ENCODE results near the gene EMD.

EMD gene

DNA sequence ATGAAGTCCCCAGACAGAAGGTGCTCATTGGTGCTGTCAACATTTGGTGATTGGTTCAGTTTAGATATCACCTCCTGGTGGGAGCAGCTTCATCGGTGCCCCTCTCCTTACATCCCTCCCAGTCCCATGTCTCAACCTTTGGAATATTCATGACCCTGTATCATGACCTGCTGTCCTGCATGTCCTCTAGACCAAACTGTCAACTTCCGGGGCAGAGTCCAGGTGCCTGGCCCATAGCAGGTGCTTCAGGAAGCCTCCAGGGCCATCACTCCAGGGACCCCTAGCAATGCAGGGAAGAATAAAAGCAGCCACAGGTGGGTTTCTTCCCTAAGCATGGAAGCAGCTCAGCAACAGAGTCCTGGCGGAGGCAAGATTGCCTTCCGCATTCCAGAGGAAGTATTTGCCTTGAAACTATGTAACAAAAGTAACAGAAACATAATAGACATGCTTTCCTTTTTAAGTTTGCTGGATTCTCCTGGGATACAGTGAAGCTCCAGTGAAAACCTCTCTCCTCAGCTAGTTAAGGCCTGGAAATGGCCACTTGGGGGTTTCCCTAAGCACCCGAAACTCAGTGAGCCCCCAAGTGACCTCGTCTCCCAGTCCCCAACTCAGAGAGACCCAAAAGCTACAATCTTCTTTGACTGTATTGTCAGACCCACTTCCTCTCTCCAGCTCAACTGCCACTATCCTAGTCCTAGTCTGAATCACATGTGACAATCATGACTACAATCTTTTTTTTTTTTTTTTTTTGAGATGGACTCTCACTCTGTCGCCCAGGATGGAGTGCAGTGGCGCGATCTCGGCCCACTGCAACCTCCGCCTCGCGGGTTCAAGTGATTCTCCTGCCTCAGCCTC, 48.0 kb downstream of the EMD start:
- no peak for DNase-seq

DNA sequence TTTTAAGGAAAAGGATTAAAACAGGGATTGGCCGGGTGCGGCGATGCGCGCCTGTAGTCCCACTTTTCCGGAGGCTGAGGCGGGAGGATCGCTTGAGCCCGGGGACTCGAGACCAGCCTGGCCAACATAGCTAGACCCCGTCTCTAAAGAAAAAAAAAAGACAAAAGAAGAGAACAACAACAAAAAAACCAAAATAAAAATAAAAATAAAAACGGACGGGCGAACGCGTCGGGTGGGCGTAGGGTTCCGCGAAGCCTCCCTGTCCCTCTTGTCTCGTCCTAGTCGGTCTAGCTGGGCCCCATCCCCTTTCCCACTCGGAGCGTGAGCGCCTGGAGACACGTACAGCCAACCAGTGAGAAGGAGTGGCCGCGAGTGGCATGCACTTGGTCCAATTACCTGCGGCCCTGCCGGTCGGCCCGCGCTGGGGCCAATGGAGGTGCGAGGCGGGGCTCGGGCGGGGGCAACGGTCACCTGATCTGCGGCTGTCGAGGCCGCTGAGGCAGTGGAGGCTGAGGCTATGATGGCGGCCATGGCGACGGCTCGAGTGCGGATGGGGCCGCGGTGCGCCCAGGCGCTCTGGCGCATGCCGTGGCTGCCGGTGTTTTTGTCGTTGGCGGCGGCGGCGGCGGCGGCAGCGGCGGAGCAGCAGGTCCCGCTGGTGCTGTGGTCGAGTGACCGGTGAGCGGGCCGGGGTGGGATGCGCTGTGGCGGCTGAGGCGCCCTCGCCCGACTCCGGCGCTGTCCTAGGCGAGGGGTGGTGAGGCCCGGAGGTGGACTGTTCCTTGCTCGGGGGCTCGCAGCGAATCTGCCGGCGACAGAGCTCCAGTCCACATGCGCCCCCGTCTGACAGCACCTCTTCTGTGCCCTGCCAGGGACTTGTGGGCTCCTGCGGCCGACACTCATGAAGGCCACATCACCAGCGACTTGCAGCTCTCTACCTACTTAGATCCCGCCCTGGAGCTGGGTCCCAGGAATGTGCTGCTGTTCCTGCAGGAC, 49.4 kb downstream of the EMD start, which contains the start of gene ATP6AP1:
Gene ATP6AP1 (plus strand): TSS at position 502 of the 996 bp plus-strand sequence. CDS start 16 bp downstream, at position 518.
- no peak for DNase-seq

DNA sequence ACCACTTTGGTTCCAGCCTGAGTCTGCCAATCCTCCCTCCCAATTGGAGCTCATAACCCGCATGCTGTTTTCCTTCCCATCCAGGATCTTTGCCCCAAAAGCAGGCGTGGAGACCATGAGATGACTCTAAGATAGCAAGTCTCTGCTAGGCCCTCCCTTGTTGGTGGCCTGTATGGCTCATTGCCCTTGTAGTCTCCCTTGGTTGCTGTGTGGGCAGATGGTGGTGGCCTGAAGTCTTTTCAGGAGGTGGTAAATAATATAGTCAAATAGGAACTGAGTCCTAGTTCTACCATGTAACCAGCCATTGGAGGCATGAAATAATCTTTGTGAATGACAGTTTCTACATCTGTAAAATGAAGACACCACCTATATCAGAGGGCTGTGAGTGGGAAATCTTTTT, 50.6 kb downstream of the EMD start:
- no peak for DNase-seq

DNA sequence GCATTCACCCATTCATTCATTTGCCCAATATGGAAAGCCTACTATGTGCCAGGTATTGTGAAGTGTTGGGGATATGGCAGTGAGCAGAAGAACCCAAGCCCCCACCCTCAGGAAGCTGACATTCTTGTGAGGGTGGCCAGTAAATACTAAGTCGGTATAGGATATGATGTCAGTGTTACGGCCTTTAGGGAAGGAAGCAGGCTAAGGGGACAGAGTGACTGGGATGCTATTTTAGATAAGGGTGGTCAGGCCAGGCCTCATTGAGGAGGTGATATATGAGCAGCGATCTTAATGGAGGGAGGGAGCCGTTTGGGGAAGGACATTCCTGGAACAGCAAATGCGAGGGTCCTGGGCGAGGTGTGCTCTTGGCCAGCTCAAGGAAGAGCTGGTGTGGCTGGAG, 51.4 kb downstream of the EMD start:
- no peak for DNase-seq

DNA sequence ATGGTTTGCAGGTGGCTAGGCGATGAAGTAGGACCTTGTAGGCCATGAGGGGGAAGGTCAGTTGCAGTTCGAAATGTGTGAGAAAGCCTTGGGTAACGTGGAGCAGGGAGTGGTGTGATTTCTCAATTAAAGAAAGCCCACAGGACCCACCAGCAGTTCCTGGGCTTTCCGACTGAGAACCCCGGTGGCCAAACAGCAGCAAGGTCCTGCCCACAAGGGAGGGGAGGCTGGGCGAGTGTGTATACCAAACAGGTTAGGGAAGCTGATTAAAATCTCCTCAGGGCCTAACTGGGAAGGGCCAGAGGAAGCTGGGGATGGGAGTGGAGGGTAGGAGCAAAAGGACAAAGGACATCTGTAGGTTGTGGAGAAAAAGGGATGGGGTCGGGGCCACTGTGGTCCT, 51.8 kb downstream of the EMD start:
- no peak for DNase-seq

All from NCI-H2081 treated with DMSO at 0.1 percent for 48 hours (cell line).